Fibroblast of the aortic adventitia (primary cell): ENCODE results near the gene USP34. TPM values are rescaled to one million over a fixed set of nuclear protein-coding genes. Genes with fewer than 3 reads are reported as not detected.
"Not testable (repeated sequence)": the region's sequence is repeated elsewhere in the genome, so short reads cannot be mapped to it uniquely, and the experiment has no call there.

Source experiments
- DNase-seq: peaks from one replicate; pipeline ENCODE4 v3.0.0-alpha.2; 2010; ENCODE audit warnings: low read depth
- H3K4me3 ChIP-seq: 2 replicates; pipeline ENCODE4 v1.5.1; 2011; ENCODE audit warnings: low read depth, mild to moderate bottlenecking, control low read depth, low read length, moderate library complexity
- total RNA-seq: library from RNA; depleted of rRNA; stranded (reverse); fragments of >200 nt; gene quantifications from 2 replicates; pipeline ENCODE4 v1.2.3, GENCODE V29; 2012; ENCODE audit warnings: low replicate concordance
- TF ChIP-seq, protein P1 (sequence below): IDR thresholded peaks from 2 replicates; pipeline ENCODE4 v1.5.1; 2011; ENCODE audit warnings: mild to moderate bottlenecking, low read length, control low read depth, inconsistent platforms; ENCODE audit not compliant: insufficient read depth

Gene USP34
- total RNA-seq, 1 donor, result 130 TPM

DNA sequence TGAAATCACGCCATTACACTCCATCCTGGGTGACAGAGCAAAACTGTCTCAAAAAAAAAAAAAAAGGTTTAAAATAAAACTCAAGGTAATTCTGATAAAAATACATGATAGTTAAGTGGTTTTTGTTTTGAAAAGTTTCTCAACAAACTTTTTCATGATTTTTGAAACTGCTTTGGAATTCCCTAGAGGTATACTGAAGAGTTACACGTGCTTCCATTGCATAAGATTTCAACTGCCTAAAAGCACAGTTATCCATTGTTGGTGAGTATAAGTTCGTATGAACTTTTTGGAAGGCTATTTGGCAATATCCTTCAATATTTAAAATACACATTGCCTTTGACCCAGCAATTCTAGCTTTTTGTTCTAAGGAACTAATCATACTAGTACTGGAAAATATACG is 74.9 kb downstream of the USP34 start:
- H3K4me3 ChIP-seq, result no peak overlapping the region

DNA sequence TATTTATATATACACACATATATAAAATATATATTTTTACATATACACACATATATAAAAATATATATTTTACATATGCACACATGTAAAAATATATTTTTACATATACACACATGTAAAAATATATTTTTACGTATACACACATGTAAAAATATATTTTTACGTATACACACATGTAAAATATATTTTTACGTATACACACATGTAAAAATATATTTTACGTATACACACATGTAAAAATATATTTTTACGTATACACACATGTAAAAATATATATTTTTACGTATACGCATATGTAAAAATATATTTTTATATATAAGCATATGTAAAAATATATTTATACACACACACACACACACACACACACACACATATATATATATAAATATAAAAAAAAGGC is 83.3 kb downstream of the USP34 start:
- H3K4me3 ChIP-seq, DNase-seq: not testable (repeated sequence)

More for the DNA sequence above, 74.9 kb downstream of the USP34 start:
- DNase-seq, result no peak
- TF ChIP-seq, protein P1, sequence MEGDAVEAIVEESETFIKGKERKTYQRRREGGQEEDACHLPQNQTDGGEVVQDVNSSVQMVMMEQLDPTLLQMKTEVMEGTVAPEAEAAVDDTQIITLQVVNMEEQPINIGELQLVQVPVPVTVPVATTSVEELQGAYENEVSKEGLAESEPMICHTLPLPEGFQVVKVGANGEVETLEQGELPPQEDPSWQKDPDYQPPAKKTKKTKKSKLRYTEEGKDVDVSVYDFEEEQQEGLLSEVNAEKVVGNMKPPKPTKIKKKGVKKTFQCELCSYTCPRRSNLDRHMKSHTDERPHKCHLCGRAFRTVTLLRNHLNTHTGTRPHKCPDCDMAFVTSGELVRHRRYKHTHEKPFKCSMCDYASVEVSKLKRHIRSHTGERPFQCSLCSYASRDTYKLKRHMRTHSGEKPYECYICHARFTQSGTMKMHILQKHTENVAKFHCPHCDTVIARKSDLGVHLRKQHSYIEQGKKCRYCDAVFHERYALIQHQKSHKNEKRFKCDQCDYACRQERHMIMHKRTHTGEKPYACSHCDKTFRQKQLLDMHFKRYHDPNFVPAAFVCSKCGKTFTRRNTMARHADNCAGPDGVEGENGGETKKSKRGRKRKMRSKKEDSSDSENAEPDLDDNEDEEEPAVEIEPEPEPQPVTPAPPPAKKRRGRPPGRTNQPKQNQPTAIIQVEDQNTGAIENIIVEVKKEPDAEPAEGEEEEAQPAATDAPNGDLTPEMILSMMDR, result no peak

DNA sequence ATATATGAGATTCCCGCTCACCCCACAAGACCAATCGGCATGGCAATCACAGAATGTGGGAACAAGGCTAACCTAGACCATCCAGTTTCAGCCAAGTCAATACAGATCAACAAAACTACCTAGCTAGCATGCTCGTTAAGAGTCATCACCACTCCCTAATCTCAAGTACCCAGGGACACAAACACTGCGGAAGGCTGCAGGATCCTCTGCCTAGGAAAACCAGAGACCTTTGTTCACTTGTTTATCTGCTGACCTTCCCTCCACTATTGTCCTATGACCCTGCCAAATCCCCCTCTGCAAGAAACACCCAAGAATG is 90.0 kb downstream of the USP34 start:
- not testable (repeated sequence) for DNase-seq

DNA sequence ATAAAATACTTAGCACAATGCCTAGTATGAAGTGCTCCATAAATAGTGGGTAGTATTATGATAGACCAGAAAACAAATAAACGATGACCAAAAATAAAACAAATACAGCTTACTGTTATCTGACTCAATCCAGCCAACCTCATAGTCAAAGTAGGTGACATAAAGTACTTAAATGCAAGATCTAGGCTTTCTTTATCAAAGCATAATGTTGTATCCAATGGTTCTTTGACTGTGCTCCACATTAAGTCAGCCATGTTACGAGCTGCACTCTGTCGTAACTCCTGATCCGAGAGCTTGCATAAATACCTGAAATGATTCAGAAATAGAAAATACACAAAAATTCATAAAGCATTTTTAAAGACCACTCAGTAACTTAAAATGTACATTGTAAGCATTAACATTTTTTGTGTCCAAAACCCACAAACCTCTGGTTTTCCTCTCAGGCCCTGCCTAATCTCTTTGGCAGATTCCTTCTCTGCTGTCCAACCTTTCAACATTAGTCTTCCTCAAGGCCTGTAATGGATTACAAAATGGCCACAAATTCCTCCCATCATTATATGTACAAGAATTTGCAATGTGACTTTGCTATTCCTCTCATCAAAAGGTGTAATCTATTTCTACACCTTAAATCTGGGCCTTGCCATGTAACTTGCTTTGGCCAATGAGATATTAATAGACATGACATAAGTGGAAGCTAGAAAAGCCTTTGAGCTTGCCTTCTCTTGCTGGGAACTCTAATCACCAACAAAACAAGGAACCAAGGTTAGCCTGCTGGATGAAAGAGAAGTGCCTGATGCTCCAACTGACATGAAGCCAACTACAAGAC is 90.6 kb downstream of the USP34 start:
- DNase-seq, result peak; percentile 56
- H3K4me3 ChIP-seq, result no peak overlapping the region
- TF ChIP-seq, protein P1, result no peak

More for the DNA sequence above, 90.0 kb downstream of the USP34 start:
- not testable (repeated sequence) for H3K4me3 ChIP-seq

DNA sequence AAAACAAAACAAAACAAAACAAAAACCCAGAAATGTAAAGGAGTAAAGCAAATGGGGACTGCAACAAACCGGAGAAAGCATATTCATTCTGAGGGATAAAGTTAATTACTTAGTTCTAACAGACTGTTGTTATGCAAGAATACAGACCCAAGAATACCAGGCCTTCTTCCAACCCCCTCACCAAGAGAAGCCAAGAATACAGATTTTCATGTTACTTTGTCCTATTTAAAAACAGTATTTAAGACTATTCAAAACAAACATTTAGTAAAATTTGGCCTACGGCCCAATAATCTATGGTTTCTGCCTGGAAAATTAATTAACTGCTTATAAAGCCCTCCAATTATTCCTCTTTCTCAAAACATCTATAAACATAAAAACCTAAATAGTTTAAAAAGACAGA is 91.4 kb downstream of the USP34 start:
- peak; percentile 15 for DNase-seq
- TF ChIP-seq, protein P1, result no peak
- H3K4me3 ChIP-seq, result no peak overlapping the region

DNA sequence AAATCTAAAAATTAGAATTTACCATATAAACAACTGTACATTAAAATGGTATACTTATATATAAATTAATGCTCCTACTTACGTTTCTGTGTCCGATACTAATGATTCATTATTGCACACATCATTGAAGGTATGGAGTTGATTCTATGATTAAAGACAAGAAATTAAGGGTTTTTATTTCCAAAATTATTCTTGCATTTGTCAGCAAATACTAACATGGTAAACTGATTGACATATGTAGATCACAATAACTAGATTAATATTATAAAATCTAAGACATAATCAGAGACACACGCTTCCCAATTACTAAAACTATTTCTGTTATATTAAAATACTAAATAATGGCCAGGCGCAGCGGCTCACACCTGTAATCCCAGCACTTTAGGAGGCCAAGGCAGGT is 92.6 kb downstream of the USP34 start:
- H3K4me3 ChIP-seq, result no peak overlapping the region
- TF ChIP-seq, protein P1, result no peak
- DNase-seq, result no peak

DNA sequence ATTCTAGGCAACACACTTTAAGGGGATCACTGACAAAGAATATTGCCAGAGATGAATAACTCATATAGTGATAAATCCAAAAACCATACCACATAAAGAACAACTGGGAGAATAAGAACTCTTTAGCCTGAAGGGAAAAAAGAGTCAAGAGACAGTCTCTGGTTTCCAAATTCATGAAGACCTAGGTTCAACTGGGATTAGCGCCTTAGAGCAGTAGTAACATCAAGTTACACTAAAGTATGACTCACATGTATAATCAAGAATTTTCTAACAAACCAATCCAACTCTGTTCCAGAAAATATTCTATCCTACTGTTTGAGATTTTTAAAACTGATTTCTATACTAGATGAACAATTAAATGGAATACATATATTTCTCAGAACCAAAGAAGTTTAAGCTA is 93.8 kb downstream of the USP34 start:
- H3K4me3 ChIP-seq, result no peak overlapping the region
- no peak for DNase-seq
- TF ChIP-seq, protein P1, result no peak

DNA sequence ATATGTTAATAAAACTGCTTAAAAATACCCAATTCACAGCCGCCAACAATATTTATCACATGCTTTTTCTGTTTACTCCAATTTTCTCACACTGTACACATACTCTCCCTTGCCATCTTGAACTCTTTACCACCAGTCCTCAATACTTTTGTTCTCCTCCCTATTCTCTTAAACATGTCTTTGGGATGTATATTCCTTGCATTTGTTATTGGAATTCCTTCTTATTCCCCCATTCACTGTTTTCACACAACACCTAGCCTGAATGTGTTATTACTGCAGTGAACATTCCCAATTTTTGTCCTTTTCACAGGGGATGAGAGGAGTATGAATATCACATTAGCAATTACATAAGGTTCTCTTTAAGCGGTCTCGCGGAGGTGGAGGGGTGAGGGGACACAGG is 94.7 kb downstream of the USP34 start:
- TF ChIP-seq, protein P1, result no peak
- H3K4me3 ChIP-seq, result no peak overlapping the region
- no peak for DNase-seq
